Lower lobe of right lung (tissue), 2 donors: ENCODE results near the gene SLC25A29. TPM values are rescaled to one million over a fixed set of nuclear protein-coding genes. Genes with fewer than 3 reads are reported as not detected.
"Not testable (repeated sequence)": the region's sequence is repeated elsewhere in the genome, so short reads cannot be mapped to it uniquely, and the experiment has no call there.

Experiments
- ATAC-seq, 2 donors: fragments of 200-7000 bp; cut with Tn5 transposase; one replicate each; pipeline ENCODE4 v1.9.1; 2020 to 2022; ENCODE audit warnings: mild to moderate bottlenecking in 2 of 2, moderate library complexity in 2 of 2
- DNase-seq: peaks from one replicate; pipeline ENCODE4 v3.0.0-alpha.2; 2020
- H3K27ac ChIP-seq: fragments of 200-600 bp; one replicate; pipeline ENCODE4 v1.8.0; 2022
- H3K27me3 ChIP-seq: fragments of 200-600 bp; one replicate; pipeline ENCODE4 v1.8.0; 2022; ENCODE audit warnings: low read depth
- H3K36me3 ChIP-seq: fragments of 200-600 bp; one replicate; pipeline ENCODE4 v1.8.0; 2022; ENCODE audit warnings: mild to moderate bottlenecking
- H3K4me1 ChIP-seq: fragments of 200-600 bp; one replicate; pipeline ENCODE4 v1.8.0; 2022
- H3K4me3 ChIP-seq: fragments of 200-600 bp; one replicate; pipeline ENCODE4 v1.8.0; 2022; ENCODE audit warnings: mild to moderate bottlenecking
- H3K9me3 ChIP-seq: fragments of 200-600 bp; one replicate; pipeline ENCODE4 v1.8.0; 2022
- CTCF ChIP-seq: fragments of 200-600 bp; IDR thresholded peaks from one replicate; pipeline ENCODE4 v1.8.0; 2022; ENCODE audit warnings: antibody characterized with exemption, mild to moderate bottlenecking
- intact Hi-C: fragments of 100-400 bp; cut with DNase I; formaldehyde crosslinking; loops from one replicate; pipeline ENCODE4 v1.11.0; 2022
- total RNA-seq: library from RNA; stranded (reverse); fragmentation: NEBNext Ultra II Directional; extraction: Animal tissue kit (Norgen Biotek cat#: 25700); gene quantifications from one replicate; pipeline ENCODE4 v1.2.1, GENCODE V29; 2021
- donor health status: DM: no; HTN: yes; CAD: no; lungs with severe emphysema.

Gene SLC25A29
- total RNA-seq, 1 donor from 2014 or later = 76.0 TPM

DNA sequence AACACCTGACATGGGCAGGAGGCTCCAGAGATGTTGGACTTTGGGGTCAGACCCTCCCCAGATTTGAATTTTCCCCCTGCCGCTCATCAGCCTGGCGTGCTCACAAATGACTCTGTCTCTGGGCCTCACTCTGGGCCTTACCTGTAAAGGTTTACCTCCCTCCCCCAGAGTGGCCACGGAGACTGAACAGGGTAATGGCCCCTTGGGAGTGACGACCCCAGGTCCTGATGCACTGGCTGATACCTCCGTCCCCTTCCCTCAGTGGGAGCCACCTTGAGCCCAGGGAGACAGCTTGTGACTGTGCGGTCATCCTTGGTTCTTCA, 7.0 kb downstream of the SLC25A29 start:
- Histone ChIP-seq H3K4me3 (no peak overlapping the region), H3K4me1 (peaks cover 45% of the 10 kb centered on the region), H3K27me3 (no peaks in the 10 kb centered on the region), H3K9me3 (no peaks in the 10 kb centered on the region), H3K27ac (no peak overlapping the region), H3K36me3 (peaks cover 5% of the 10 kb centered on the region)
- peak; percentile 13 for DNase-seq
- intact Hi-C loops = no loop called here
- no peak for ATAC-seq
- TF ChIP-seq CTCF = no peak

- H3K27me3 ChIP-seq = no peaks in the 10 kb centered on the region
- H3K36me3 ChIP-seq = peaks cover 5% of the 10 kb centered on the region
- H3K4me1 ChIP-seq = peaks cover 40% of the 10 kb centered on the region
- intact Hi-C loops = no loop called here
- ATAC-seq (no peak), DNase-seq (peak; percentile 36)
- H3K9me3 ChIP-seq = no peaks in the 10 kb centered on the region
- no peak overlapping the region for H3K4me3 ChIP-seq
- no peak overlapping the region for H3K27ac ChIP-seq
- TF ChIP-seq CTCF = no peak
Observed at GRCh38 chr14:100298551-100299237, 7.5 kb downstream of the SLC25A29 start.

DNA sequence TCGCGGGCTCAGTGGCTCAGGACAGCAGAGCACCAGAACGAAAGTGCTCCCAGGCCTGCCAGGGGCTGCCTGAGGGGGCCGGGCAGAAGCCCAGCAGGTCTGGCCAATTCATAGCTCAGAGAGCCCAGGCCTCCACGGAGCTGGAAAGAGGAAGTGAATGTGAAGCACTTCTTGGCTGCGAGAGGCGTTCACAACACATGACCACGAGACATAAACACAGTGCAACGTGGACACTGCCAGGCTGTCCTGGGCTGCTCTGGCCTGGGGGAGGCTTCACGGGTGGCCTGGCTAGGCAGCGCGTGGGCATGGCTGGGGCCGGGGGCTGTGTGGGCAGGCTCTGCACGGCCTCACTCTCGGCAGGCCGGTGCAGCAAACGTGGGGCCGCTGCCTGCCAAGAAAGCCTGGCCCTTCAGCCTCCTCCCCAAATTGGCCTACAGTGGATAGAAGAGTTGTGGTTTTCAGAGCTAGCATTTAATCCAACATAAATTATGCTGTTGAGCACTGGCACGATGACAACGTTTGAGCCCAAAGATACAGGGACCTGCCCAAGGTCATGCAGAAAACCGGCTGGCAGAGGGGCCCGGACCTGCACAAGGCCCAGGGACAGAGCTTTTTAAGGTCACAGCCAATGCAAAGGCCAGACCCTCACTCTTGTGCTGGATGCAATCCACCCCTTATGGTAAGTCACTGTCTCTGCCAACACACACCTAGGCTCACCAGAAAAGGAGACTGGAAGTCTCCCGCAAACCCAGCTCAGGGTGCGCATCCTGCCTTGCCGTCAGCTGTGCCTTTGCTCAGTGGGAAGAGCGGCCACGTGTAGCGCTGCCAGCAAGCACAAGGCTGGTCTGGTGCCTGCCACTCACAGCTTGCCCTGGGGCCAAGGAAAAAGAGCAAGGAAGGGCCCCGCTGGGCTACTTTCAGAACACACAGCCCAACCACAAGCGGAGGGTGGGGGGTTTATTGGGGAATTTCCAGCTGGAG, 8.6 kb downstream of the SLC25A29 start:
- H3K9me3 ChIP-seq = no peaks in the 10 kb centered on the region
- H3K36me3 ChIP-seq = peaks cover 9% of the 10 kb centered on the region
- DNase-seq (peak; percentile 82), ATAC-seq (peak; percentile 92 to 93)
- H3K4me3 ChIP-seq = peak overlapping the region; percentile 20
- peaks cover 31% of the 10 kb centered on the region for H3K4me1 ChIP-seq
- H3K27me3 ChIP-seq = no peaks in the 10 kb centered on the region
- TF ChIP-seq CTCF = no peak
- peak overlapping the region; percentile 76 for H3K27ac ChIP-seq
- intact Hi-C loops = no loop called here

DNA sequence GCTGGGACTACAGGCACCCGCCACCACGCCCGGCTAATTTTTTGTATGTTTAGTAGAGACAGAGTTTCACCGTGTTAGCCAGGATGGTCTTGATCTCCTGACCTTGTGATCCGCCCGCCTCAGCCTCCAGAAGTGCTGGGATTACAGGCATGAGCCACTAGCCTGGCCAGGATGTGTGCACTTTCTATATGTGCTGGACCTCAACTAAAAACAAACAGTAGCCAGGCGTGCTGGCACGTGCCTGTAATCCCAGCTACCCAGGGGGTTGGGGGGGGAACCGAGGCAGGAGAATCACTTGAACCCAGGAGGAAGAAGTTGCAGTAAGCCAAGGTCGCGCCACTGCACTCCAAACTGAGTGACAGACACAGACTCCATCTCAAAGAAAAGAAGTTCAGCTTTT, 9.5 kb downstream of the SLC25A29 start:
- intact Hi-C loops, ATAC-seq, H3K4me3 ChIP-seq, H3K27me3 ChIP-seq, H3K9me3 ChIP-seq: not testable (repeated sequence)
- DNase-seq = peak; percentile 35
- Histone ChIP-seq H3K27ac (peak overlapping the region; percentile 76), H3K4me1 (peaks cover 24% of the 10 kb centered on the region), H3K36me3 (peaks cover 18% of the 10 kb centered on the region)

DNA sequence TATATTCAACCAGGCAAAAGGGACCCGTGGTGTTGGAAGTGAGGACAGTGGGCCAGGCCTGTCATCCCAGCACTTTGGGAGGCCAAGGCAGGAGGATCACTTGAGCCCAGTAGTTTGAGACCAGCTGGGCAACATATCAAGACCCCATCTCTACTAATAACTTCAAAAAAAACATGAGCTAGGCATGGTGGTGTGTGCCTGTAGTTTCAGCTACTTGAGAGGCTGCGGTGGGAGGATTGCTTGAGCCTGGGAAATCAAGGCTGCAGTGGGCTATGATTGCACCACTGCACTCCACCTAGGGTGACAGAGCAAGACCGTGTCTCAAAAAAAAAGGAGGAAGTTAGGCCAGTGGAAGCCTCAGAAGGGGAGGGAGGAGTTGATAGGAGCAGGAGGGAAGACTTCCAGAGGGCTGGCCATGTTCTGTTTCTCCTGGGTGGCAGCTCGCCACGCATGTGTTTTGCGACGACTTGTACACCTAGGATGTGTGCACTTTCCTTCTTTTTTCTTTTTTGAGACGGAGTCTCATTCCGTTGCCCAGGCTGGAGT, 10.1 kb downstream of the SLC25A29 start:
- H3K4me1 ChIP-seq = peaks cover 24% of the 10 kb centered on the region
- H3K9me3 ChIP-seq = no peaks in the 10 kb centered on the region
- H3K27me3 ChIP-seq = no peaks in the 10 kb centered on the region
- H3K36me3 ChIP-seq = peaks cover 23% of the 10 kb centered on the region
- H3K4me3 ChIP-seq = no peak overlapping the region
- TF ChIP-seq CTCF = no peak
- H3K27ac ChIP-seq = no peak overlapping the region
- no peak for ATAC-seq
- intact Hi-C loops = no loop called here
- peak; percentile 38 for DNase-seq
